SKM-1 (cell line): ENCODE data around the gene B3GAT3.
"Not testable (repeated sequence)": the region's sequence is repeated elsewhere in the genome, so short reads cannot be mapped to it uniquely, and the experiment has no call there.

Experiments
- DNase-seq: peaks from one replicate; lab custom pipeline; 2025; ENCODE audit not compliant: unreplicated experiment; lab: John Stamatoyannopoulos, UW

Gene B3GAT3

GRCh38 chr11:62604460-62605120 is 17.2 kb downstream of the B3GAT3 start:
- no peak for DNase-seq

- DNase-seq = no peak
These were observed 17.9 kb downstream of the B3GAT3 start for GRCh38 chr11:62603776-62604299.

GRCh38 chr11:62603072-62603408 is 18.7 kb downstream of the B3GAT3 start:
- DNase-seq = no peak

GRCh38 chr11:62602141-62603071 is 19.4 kb downstream of the B3GAT3 start:
- no peak for DNase-seq

GRCh38 chr11:62601372-62602140 is 20.2 kb downstream of the B3GAT3 start, which contains the start of gene MTA2:
Gene MTA2 (minus strand): TSS chr11:62601865. CDS start chr11:62601450, 415 bp downstream.
- DNase-seq = peak; percentile 94

GRCh38 chr11:62601122-62601371 is 20.7 kb downstream of the B3GAT3 start:
- no peak for DNase-seq

GRCh38 chr11:62600367-62601121 is 21.2 kb downstream of the B3GAT3 start:
- no peak for DNase-seq

GRCh38 chr11:62599901-62600300 is 21.9 kb downstream of the B3GAT3 start:
- DNase-seq = no peak

- peak; percentile 97 for DNase-seq
These were observed 22.6 kb downstream of the B3GAT3 start for GRCh38 chr11:62599069-62599696.

- no peak for DNase-seq
These were observed 26.7 kb downstream of the B3GAT3 start for GRCh38 chr11:62595124-62595523.

GRCh38 chr11:62593434-62594044 is 28.2 kb downstream of the B3GAT3 start:
- peak; percentile 61 for DNase-seq

GRCh38 chr11:62592989-62593421 is 28.8 kb downstream of the B3GAT3 start:
- DNase-seq = no peak

GRCh38 chr11:62592146-62592815 is 29.5 kb downstream of the B3GAT3 start:
- DNase-seq = no peak

- DNase-seq = peak; percentile 99
These were observed 30.2 kb downstream of the B3GAT3 start, which contains the start of gene TUT1 for GRCh38 chr11:62591448-62592145. Gene TUT1 (minus strand): TSS chr11:62591523. CDS start chr11:62591485, 38 bp downstream.

- DNase-seq = no peak
These were observed 32.7 kb downstream of the B3GAT3 start for GRCh38 chr11:62588966-62589637.

- DNase-seq = not testable (repeated sequence)
These were observed 36.4 kb downstream of the B3GAT3 start for GRCh38 chr11:62585356-62585755.

GRCh38 chr11:62581735-62582134 is 40.1 kb downstream of the B3GAT3 start:
- not testable (repeated sequence) for DNase-seq
